Right ventricle myocardium inferior (tissue), 1 donor: ENCODE results near the gene APOBEC2. TPM values are rescaled to one million over a fixed set of nuclear protein-coding genes. Genes with fewer than 3 reads are reported as not detected.
"Not testable (repeated sequence)": the region's sequence is repeated elsewhere in the genome, so short reads cannot be mapped to it uniquely, and the experiment has no call there.

Source experiments
- ATAC-seq: fragments of 200-7000 bp; cut with Tn5 transposase; one replicate; pipeline ENCODE4 v1.9.1; 2020; ENCODE audit warnings: mild to moderate bottlenecking, moderate library complexity
- DNase-seq: peaks from one replicate; pipeline ENCODE4 v3.0.0; 2021; ENCODE audit errors: missing footprints
- intact Hi-C: fragments of 100-400 bp; cut with DNase I; formaldehyde crosslinking; loops from one replicate; pipeline ENCODE4 v1.11.0; 2022
- long read RNA-seq: library from polyadenylated mRNA; unstranded; transcript quantifications from one replicate; pipeline ENCODE4 v2.0.0, GENCODE V29; 2021
- total RNA-seq: library from RNA; stranded (reverse); fragmentation: NEBNext Ultra II Directional; extraction: Animal tissue kit (Norgen Biotek cat#: 25700); gene quantifications from one replicate; pipeline ENCODE4 v1.2.1, GENCODE V29; 2021
- donor health status: DM: no; HTN: yes; CAD: no; lungs with severe emphysema.

Gene APOBEC2
- 246 TPM for total RNA-seq
- long read RNA-seq, transcript APOBEC2-201 (3 exons, 1,151 nt), result major isoform, 117 of 123 reads
- long read RNA-seq, partial matches to known transcripts, result 6 of 123 reads
- long read RNA-seq, other reads (novel, unspliced or antisense), result 0 of 123 reads

DNA sequence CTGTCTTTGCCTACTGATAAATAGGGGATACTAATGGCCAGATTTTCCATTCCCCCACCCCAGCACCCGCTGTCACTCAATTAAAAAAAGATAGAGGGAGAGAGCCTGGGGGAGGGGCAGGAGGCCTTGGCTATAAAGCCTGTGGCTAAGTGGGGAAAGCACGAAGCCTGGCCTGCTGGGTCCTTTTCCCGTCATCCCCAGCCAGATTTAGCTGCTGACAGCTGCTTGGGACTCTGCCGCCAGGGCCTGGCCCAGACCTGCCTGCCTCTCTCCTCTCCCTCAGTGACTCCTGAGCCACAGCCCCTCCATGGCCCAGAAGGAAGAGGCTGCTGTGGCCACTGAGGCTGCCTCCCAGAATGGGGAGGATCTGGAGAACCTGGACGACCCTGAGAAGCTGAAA is at the start of gene APOBEC2:
APOBEC2 (plus strand) TSS at position 162 of the 400 bp plus-strand sequence; CDS start at position 308, 146 bp downstream.
- ATAC-seq (peak; percentile 90), DNase-seq (peak; percentile 82)
- intact Hi-C loops, result no loop called here

- intact Hi-C loops, result loop anchor here (2.0 to 5.0 kb wide), 2 partner anchors 23 to 61 kb away; no protein-coding TSS in a partner anchor
- DNase-seq, result peak; percentile 76
- peak; percentile 42 for ATAC-seq
Observed at GRCh38 chr6:41006217-41006616, 46.8 kb upstream of the APOBEC2 start.

GRCh38 chr6:41006980-41007379 is 46.0 kb upstream of the APOBEC2 start:
- intact Hi-C loops, result loop anchor here (2.0 to 5.0 kb wide), 2 partner anchors 22 to 60 kb away; no protein-coding TSS in a partner anchor
- not testable (repeated sequence) for DNase-seq, ATAC-seq

DNA sequence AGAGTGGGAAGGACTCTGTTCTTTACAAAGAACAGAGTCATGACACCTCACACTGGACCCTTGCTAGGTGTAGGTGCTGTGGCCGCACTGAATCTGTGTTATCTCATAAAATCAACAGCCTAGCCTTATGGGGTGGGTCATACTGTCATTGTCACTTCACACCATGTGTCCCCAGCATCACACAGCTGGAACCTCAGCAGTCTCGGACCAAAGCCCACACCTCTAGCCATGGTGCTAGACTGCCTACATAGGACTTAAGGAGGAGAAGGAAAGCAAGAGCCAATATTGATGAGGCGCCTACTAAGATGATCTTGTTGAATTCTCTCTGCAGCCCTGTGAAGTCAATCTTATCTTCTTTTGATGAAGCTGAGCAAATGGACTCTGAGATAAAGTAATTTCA is 45.0 kb upstream of the APOBEC2 start:
- DNase-seq (no peak), ATAC-seq (no peak)
- intact Hi-C loops, result loop anchor here (5.0 kb wide), 1 partner anchor 59 kb away; no protein-coding TSS in a partner anchor

DNA sequence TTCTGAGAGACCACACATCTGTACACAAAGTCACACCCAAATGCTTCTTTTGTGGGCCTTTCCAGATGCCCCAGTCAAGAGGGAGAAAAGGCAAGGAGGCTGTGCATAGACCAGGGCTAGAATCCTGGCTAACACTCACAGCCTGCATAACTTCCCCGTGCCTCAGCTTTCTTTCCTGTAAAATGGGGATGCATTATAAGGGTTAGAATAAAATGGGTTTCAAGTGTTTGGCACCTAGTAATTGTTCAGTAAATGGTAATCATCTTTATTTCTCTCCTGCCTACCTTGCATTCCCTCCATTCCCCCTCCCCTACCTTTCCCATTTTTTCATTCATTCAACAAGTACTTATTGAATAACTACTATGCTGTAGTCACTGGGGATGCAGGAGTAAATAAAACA is 43.3 kb upstream of the APOBEC2 start:
- ATAC-seq, result no peak
- intact Hi-C loops, result loop anchor here (5.0 kb wide), 1 partner anchor 58 kb away; no protein-coding TSS in a partner anchor
- no peak for DNase-seq

GRCh38 chr6:41011673-41012072 is 41.3 kb upstream of the APOBEC2 start:
- ATAC-seq (no peak), DNase-seq (no peak)
- intact Hi-C loops, result no loop called here

DNA sequence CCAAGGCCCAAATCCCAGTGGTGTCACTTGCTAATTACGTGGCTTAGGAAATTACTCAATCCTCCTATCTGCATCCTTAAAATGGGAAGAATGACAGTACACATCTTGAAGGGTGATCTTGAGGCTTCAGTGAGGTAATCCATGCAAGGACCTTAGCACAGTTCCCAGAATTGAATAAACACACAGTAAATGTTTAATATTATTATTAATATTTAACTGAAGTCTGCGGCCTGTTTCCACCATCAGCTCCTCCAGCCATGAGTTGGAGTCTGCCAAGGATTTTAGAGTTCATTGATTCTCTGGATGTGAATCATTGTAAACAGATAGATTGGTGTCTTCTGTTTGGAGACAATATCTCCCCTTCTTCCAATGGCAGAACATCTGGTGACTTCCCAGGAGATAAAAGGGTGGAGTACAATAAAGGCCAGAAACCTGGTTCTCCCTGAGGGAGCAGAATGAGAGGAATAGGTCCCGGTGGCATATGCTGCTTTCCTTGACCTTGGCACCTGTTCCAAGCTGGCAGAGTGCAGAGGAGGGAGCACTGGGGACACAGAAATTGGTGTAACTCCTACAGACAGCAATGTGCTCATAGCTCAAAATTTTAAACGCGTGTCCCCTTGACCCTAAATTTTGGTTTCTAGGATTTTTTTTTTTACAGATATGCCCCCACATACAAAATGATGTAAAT is 39.4 kb upstream of the APOBEC2 start:
- intact Hi-C loops, result no loop called here
- ATAC-seq (no peak), DNase-seq (no peak)

DNA sequence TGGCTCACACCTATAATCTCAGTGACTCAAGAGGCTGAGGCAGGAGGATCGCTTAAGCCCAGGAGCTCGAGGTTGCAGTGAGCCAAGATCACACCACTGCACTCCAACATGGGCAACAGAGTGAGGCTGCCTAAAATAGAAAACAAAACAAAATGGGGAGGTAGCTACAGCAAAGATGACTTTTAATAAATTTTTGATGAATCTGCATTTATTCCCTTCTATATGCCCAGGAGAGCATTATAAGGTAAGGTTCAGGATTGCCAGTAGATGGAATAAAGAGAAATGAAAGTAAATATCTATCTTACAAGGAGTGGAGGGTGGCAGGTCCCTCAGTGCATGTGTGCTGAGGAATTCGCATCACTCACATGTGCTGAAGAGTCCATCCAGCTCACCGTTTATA is 38.2 kb upstream of the APOBEC2 start:
- intact Hi-C loops, result no loop called here
- ATAC-seq (no peak), DNase-seq (no peak)

DNA sequence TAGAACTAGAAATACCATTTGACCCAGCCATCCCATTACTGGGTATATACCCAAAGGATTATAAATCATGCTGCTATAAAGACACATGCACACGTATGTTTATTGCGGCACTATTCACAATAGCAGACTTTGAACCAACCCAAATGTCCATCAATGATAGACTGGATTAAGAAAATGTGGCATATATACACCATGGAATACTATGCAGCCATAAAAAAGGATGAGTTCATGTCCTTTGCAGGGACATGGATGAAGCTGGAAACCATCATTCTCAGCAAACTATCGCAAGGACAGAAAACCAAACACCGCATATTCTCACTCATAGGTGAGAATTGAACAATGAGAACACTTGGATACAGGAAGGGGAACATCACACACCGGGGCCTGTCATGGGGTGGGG is 37.1 kb upstream of the APOBEC2 start:
- DNase-seq, intact Hi-C loops, ATAC-seq: not testable (repeated sequence)

DNA sequence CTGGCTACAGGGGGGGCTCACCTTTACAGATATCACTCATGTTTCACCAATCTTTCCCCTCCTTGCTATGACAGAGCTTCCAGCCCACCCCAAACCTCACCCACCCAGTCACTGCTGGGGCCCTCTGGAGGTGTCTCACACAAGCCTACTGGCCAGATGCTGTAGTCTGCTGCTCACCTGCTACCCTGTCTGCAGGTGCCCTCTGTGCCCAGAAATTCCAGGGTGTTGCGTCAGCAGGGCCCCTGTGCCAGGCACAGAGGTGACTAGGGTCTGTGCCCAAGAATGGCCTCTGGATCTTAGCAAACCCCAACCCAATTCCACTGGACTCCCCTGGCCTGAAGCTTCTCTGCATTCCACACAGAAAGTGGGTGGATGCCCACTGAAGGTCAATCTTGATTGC is 35.3 kb upstream of the APOBEC2 start:
- no peak for DNase-seq
- intact Hi-C loops, result no loop called here
- no peak for ATAC-seq

DNA sequence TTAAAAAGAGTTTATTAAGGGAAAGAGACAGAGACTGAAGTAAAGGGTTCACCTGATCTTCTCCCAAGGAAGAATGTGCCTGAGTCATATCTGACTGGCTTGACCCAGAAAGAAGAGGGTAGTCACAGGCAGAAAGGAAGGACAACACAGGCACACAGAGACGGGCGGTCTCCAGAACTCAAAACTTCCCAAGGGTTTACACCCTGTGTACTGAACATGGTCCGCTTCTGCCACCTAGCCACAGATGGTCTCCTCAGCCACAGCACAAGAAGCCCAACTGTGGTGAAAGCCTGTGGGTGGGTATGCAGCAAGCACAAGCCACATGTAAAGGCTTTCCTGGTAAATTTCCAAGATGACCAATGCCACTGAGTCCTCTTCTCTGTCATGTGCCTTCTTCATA is 31.2 kb upstream of the APOBEC2 start:
- intact Hi-C loops, result no loop called here
- no peak for DNase-seq

GRCh38 chr6:41022294-41022693 is 30.7 kb upstream of the APOBEC2 start:
- ATAC-seq (no peak), DNase-seq (no peak)
- intact Hi-C loops, result no loop called here

More for the DNA sequence above, 31.2 kb upstream of the APOBEC2 start:
- peak; percentile 78 for ATAC-seq

GRCh38 chr6:41023114-41023513 is 29.9 kb upstream of the APOBEC2 start:
- DNase-seq, result no peak
- intact Hi-C loops, result no loop called here
- ATAC-seq, result no peak

DNA sequence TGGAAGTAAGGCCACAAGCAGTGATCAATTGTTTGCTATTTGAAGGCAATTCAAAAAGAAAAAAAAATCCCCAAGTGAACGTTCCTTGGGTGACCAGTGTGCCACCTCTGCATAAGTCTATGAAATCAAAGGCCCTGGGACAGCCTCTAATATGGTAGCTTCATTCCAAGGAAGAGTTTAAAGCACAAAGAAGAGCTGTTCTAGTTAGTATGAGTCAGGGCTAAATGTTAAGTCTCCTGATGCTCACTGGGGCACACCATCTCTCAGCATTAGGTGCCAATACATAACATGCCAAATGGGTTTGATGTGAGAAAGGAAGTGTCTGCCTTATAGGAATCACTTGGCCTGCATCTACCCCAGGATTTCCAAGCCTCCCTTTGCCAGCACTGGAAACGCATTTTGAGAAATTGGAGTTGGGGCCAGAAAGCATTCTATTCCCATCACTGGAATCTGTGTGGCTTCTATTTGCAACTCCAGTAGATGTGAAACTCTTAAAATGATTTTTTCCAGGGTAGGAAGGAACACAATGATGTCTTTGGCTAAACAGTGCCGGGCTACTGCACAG is 27.0 kb upstream of the APOBEC2 start:
- intact Hi-C loops, result no loop called here
- ATAC-seq (no peak), DNase-seq (no peak)

DNA sequence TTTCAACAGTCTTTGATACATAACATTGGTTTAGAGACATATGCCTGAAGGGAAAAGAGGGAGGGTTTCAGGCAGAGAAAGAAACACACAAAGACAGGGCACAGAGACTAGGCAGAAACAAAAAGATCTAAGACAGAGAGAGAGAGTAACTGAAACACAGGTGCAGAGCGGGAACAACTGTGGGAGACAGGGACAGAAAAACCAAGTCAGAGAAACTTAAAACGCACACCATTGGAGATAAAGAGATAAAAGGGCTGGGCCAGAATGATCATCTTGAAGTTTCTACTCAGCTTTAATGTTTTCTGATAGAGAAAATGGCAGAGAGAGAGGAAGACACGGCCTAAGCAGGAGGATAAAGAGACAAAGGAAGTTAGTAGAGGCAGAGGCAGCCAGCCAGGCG is 25.8 kb upstream of the APOBEC2 start:
- intact Hi-C loops, result no loop called here
- no peak for DNase-seq
- ATAC-seq, result no peak

GRCh38 chr6:41027799-41028560 is 25.0 kb upstream of the APOBEC2 start:
- ATAC-seq (peak; percentile 93), DNase-seq (peak; percentile 94)
- intact Hi-C loops, result loop anchor here (1.0 to 2.0 kb wide), 4 partner anchors 21 to 1047 kb away; no protein-coding TSS in a partner anchor

- ATAC-seq (peak; percentile 57), DNase-seq (no peak)
- intact Hi-C loops, result loop anchor here (1.0 to 2.0 kb wide), 4 partner anchors 22 to 1048 kb away; no protein-coding TSS in a partner anchor
Observed at GRCh38 chr6:41028561-41029412, 24.2 kb upstream of the APOBEC2 start.

DNA sequence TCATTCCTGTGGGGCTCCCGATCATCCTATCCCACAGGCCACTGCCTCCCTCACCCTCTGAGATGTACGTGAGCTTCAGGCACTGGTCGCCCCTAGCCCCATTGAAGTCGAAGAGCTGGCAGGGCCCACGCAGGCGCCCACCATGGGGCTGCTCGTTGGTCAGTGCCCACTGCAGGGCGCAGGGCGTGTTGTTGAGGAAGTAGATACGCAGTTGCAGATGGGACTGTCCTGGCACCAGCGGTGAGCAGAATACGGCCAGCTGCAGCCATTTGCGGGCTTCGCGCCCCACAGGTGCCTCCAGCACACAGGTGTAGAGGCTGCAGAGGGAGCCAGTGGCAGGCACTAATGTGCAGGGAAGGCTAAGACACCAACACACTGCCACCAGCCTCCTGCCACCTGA is 20.2 kb upstream of the APOBEC2 start:
- intact Hi-C loops, result no loop called here
- DNase-seq (no peak), ATAC-seq (no peak)
